NCI-H226 (cell line): Measurements from ENCODE around the gene ROBO2.

ENCODE experiments used
- DNase-seq: peaks from one replicate; pipeline ENCODE4 v3.0.0-alpha.2; 2015

Gene ROBO2

DNA sequence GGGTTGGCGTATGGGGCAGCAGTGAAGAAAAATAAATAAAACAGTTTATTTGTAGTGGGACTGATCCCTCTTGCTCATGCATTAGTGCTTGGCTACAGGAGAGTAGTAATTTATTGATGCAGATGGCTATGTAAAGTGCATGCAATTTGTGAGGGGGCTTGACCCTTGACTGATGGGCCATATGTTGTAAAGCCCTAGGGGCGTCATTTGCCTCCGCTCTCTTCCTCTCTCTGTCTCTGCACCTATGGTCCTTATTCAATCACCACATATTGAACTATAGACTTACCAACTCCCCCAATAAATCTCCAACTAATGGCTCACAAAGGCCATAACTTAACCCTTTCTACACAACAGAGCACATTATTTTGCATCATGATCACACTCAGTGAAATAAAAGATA, 227.7 kb downstream of the ROBO2 start:
- no peak for DNase-seq

DNA sequence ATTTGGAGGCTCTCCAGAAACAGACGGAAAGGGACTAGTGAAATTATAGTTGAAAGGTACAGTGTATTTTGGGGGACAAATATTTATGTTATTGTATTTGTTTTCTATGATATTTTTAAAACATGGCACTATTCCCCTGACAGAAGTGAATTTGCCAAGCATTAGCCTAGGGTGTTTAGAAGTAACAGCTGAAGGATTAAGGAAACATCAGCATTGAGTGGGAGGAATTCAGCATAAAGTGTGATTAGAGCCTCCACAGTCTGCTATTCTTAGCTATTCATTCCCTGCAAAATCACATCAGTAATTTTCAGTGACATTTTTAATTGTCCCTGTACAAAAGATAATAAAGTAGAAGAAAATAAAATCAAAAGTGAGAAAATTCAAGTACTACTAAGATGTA, 231.4 kb downstream of the ROBO2 start:
- no peak for DNase-seq

DNA sequence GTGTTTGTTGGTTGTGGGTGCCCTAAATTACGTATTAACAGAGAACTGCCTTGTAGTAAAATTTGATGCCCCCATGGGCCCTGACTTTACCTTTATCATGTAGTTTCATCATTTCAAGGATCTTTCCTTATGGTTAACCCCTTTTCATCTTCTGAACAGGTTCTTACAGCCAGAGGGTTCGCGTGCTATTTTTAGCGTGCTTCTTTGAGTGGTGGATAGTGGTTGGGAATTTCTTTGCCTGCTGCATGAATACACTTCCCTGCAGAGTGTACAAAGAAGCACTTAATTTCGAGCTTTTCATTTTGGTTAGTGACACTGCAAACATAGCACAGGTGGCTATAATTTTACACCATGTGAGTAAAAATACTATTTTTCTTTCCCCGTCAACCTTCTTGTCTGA, 231.8 kb downstream of the ROBO2 start:
- DNase-seq = no peak

DNA sequence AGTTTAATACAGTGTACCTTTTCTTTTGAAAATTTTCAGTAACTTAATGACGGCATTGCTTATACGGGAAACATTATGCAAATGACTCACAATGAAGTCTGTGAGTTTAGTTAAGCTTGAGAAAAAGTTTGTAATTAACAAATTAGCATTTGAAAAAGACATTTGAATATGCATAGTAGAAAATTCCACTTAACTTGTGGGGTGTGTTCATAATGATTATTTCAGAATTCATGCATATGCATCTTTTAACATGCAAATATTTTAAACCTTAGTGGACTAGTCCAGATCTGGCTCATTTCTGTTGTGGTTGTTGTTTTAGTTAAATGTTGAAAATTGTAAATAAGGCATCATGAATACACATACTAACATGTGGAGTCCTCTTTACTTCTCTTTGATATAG, 239.4 kb downstream of the ROBO2 start:
- DNase-seq = no peak

DNA sequence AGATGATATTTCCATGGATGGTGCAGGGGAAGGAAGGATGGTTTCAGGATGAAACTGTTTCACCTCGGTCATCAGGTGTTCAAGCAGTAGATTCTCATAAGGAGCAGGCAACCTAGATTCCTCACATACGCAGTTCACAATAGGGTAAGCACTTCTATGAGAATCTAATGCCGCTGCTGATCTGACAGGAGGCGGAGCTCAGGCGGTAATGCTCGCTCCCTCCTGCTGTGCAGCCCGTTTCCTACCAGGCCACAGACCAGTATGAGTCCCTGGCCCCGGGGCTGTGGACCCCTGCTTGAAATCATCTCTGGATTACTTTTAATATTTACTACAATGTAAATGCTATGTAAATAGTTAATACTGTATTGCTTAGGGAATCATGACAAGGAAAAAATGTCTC, 241.8 kb downstream of the ROBO2 start:
- DNase-seq = no peak

DNA sequence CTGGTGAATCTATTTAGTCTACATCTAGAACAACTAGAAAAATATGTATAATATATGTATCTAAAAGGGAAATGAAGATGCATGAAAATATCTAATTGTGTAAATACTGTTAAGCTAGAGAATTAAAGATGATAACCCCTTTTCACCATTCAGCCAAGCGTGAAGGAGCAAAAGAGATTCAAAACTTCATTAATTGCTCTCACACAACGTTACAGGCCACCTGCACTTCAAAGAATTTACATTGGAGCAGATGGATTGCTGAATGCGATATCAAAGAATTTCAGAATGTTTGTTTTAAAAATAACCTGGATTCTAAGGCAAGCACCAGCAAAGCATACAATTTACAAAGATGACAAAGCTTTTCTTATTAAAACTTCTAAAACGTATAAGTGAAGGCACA, 243.2 kb downstream of the ROBO2 start:
- no peak for DNase-seq

DNA sequence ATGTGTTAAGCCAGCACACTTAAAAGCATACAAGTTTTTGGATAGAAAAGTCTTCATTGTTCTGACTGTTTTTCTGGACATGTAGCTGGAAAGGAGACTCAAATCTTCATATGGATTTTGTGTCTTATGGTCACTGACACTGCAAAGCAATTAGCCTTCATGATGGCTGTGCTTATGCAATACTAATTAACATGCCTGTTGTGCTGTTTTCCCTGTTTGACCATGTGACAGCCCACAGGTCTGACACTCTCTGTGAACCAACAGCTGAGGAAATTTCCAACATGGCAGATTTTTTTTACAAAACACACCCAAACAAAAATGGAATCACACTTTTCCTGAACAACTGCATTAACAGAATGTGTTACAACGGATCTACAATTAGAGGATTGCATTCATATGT, 248.4 kb downstream of the ROBO2 start:
- DNase-seq = no peak

DNA sequence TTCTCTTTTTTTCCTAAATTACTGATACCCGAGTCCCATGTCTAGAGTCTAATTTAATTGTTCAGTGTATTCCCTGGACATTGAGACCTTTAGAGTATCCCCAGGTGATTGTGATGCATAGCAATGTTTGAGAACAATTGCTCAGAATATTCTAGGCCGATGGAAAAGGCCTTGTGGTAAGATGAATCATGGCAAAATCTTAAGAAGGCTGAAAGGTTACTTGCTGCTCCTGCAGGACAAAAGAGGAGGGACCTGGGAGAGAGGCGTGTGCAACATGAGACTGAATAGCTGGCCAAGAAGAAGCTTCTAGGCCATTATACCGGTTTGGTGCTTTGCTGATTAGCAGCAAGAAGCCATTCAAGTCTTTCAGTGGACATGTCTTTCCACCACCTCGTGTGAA, 256.6 kb downstream of the ROBO2 start:
- no peak for DNase-seq

DNA sequence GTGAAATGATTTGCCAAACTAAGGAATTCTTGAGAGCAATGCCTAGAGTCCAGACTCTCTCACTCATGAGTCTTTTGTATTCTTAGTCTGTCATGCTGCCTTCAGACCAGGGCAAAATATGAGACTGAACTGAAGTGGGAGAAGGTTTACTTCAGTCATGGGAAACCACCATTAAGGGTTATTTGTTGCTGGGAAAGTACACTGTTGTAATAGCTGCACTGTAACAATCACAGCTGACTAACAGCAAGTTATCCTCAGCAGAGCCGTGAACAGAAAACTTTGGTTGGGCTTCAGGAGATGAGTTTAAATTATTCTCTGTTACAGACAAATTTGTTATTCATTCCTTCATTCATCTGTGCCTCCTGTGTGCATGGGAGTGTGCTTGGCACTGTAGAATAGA, 258.5 kb downstream of the ROBO2 start:
- no peak for DNase-seq

DNA sequence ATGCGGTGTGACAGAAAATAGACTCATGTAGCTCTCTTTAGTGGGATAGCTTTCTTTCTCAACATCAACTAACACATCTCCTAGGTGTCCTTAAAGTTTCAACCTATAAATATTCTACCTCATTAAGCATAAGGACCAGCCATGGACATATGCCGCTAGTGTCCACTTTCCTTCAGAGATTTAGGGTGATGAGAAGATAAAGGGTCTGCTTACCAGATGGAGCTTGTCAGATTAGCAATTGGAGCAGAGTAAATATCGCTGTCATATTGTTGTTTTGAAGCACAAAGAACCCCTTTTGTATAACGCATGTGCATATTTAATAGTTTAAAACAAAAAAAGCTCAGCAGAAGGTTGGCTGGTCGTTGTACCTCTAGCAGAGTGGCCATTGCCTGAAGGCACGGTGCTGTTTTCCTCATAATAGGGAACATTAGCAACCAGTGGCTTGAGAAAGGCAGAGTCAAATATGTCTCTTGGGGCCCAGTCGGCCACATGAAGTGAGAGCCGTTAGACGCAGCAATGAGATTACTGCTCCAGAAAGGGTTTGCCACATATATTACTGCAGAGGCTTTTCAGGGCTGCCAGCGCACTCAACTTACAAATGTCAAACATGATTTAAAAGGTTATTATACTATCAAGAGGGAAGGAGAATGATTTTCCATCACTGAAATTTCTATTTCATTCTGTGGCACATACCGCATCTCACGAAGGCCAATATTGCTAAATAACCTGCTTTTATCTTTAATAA, 264.2 kb downstream of the ROBO2 start:
- no peak for DNase-seq

DNA sequence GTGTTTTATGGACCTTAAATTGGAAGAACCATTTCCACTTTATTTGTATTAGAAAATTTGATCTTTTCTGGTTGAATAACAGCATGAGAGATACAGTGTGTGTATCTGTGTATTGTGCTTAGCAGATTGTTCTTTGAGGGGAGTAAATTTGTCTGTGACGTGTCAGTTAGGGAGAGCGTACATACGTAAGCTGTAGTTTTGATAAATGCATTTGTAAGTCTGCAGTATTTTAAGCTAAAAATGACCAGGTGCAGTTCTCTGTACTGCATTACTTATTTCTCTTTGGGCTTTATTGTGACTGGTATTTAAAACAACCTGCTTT, 264.8 kb downstream of the ROBO2 start:
- DNase-seq = no peak

DNA sequence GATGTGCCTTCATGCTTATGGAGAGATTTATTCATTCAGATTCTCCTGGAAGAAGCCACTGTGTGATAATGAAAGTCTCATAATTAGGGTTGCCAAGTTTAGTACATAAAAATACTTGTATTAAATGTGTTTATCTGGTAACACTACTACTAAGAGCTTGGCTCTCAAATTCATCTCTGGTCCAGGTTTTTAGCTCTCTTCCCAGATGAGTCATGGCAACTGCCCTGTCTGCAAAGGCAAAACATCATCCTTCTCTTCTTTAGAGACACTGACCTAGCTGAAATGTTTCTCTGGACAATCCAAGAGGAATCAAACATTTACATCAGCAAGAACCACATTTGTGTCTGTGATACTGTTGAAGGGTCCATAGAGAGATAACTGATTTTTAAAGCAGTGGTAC, 269.6 kb downstream of the ROBO2 start:
- DNase-seq = no peak

DNA sequence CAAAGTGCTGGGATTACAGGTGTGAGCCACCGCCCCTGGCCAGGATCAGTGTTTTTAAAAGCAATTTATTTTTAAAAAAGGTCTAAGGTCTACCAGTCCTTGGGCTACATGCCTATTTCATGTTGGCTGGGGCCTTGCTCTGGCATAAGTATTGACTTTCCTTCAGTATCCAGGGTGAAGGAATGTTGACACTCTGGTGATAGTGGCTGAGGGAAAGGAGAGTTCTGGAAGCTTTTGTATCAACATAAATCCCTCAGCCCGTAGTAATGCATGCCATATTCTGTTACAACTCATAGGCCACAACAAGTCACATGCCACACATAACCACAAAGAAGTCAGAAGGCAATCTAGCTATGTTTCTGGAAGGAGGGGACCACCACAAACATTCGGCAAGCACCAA, 273.9 kb downstream of the ROBO2 start:
- DNase-seq = no peak

DNA sequence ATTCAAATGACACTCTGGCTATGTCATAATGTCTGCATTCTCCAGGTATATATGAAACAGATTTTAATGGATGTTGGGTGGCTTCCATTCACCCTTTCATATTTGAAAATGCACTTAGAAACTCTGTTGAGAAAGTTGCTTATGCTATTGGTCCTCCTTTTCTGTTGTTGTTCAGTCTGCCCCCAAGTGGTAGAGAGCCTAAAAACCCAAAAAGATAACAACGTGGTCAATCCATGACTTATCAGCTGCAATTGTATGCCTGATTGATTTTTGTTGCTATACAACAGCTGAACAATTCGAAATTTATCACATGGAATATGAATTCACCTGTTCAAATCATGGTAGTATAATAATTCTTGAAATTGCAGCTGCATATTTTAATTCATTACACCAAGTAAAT, 279.8 kb downstream of the ROBO2 start:
- DNase-seq = no peak

DNA sequence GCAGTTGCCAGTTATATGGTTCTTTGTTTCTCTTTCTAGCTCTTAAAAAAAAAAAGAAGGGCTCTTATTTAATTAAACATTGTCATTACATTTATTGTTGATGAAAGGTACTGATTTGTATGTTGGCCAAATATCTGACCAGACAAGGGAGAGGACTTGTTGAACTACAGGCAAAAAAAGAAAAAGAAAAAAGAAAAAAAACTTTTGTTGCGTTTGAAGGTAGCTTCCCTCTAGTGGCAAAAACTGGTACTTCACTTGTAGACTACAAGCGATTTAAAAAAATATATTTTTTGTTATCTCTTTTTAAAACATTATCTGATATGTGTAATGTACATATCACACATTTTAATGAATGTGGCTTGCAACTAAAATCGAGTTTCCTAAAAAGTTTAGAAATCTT, 280.6 kb downstream of the ROBO2 start:
- no peak for DNase-seq

DNA sequence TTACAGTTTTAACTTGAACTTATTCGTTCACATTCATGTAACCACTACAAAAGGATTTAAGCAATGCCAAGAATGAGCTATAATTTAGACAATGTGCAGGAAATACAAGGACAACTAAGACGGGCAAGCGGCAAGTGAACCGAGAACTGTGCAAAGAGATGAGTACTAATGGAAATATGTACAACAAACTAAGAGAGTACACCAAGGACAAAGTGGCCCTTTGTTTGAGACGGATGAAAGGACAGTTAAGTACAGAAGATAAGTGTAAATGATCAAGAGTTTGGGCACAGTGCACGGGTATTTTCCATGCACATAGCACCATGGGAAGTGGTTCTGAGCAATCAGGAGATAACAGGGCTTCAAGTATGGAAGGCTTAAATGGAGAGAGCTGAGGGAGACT, 281.7 kb downstream of the ROBO2 start:
- DNase-seq = no peak

DNA sequence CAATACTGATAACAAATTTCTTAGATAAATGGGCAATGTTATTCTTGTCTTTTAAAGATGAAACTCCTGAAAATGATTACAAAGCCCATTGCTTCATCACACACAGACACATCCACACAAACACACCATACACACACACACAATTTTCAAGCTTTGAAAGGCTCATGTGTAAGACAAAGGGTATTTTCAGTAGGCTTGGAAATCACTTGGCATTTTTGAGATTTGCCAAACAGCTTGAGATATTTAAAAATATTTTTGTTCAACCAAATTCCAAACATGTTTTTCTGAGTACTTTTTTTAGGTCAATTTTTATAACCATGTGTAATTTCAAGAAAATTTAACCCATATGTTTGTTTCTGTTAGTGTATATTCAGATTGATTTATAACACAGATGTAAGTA, 283.7 kb downstream of the ROBO2 start:
- no peak for DNase-seq

DNA sequence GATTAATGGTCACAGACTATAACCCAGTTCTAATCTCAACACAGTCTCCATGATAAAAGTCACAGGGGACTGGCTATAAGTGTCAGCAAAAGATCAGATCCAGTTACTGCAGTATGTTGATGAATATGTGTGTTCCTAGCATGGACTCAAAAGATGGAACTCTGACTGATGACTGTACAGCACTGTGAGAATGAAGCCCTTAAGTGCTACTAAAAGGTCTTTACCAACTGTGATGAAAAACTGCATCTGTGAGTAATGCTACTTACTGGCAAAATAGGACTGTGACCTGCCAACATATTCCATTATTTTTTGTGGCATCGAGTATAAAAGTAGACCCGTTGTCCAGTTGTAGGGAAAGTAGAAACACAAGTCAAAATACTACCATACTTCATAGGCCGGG, 284.2 kb downstream of the ROBO2 start:
- no peak for DNase-seq

DNA sequence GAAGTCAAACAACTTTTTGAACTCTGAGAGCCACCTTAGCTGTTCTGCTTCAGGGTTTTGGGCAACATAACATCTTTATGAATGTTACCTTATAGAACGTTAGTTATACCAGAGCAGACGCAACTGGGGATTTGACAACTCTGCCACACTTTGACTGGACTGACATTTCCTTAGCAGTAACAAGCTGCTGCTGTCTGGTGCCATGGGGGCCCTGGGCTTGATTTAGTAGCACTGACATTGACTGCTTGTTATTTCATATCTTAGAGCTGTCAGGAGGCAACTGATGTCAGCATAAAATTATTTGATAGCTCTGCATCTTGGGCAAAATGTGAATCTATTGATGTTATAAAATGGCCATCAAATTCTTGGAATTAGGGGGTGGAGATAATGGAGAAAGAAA, 285.4 kb downstream of the ROBO2 start:
- DNase-seq = no peak

DNA sequence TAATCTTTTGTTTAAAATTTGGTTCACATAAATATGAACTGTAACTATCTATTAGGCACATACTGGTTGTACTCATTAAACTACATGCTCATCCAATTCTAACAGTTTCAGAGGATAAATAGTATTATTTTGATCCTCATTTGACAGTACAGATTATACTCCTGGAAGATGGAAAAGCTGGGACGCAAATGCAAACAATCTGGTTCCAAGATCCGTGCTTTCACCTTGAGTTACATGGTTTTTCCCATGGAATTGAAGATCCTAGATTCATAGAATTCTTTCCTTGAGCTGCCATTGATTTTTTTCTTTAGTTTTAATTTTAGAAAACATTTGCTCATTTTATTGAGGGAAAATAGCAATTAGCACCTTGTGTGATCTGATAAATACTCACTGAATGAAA, 285.8 kb downstream of the ROBO2 start:
- DNase-seq = no peak

DNA sequence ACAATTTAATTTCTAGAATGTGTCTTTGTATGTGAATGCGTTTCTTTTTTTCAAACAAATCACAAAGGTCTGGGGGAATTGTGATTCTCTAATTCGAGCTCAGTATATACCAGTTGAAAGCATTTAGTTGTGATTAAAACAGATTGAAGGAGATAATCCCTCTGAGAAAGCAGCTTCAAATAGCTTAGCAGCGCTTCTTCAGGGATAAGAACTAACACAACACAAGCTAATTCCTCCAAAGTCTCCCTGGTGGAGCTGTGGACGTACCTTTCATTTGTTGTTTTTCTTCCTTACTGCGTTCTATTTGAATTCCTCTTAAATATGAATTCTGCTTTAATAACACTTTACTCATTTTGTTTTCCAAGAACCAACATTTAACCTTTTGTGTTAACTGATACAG, 286.7 kb downstream of the ROBO2 start:
- no peak for DNase-seq

DNA sequence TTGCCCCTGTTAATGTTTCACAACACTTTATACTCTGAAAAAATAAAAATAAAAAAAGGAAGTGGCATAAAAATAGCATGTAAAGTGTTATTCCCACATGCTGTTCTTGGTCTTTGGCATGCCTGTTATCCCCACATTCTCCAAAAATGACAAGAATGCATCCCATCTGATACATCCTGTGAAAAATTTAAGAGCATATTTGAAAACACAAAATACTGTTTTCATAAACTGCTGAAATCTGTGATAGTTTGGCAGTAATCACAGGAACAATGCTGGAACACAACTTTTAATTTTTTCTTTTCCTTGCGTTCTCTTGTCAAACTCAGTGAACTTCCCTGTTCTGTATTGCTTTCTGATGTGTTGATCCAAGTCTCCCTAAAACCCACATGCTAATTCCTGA, 288.8 kb downstream of the ROBO2 start:
- DNase-seq = no peak

DNA sequence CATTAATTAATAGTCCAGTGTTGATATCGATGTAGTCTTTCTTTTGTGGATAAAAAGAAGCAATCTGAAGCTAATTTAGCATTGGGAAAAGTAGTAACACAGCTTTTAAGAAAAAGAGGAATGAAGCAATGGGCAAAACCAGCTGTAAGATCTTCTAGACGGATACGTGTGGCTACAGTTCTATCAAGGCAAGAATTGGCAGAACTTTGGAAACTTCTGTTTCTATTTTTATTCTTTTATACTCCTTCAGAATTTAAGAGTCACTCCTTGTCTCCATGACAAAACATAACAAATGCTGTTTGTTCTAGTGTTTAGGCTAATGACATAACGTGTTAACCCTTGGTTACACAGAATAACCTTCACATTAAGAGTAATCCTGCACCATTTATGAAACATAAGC, 289.2 kb downstream of the ROBO2 start:
- DNase-seq = no peak

DNA sequence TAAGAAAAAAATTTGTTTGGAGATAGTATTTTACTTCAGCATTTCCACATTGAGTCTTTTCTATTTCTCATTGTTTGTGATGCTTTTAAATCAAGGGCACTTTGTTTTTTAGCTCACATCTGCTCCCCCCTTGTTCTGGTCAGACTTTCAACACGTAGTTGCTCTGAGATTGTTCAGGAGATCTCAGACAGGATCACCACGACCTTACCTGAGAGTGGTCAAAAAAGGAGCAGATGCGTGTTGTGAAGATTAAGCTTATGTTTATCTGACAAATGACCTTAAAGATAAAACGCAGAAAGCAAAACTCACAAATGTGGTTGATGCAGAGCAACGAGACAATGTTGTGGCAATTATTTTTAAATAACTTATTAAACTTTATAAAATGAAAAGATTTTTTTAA, 298.3 kb downstream of the ROBO2 start:
- no peak for DNase-seq

DNA sequence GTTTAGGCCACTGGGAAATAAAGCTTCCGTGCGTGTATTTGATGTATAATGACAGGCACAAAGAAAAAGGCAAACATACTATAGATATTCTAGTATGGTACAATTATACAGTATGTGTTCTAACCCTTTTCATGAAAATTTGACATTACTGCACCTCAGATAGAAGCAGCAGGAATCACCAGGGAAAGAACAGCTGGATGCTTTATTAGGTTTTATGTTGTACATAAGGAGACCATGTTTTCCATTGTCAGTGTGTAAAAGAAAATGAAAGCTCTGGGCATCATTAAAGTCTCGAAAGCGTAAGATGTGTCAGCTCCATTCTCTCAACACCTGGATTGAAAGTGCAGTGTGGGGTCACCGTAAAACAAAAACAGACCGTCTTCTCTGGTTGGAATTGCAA, 302.1 kb downstream of the ROBO2 start:
- DNase-seq = no peak

DNA sequence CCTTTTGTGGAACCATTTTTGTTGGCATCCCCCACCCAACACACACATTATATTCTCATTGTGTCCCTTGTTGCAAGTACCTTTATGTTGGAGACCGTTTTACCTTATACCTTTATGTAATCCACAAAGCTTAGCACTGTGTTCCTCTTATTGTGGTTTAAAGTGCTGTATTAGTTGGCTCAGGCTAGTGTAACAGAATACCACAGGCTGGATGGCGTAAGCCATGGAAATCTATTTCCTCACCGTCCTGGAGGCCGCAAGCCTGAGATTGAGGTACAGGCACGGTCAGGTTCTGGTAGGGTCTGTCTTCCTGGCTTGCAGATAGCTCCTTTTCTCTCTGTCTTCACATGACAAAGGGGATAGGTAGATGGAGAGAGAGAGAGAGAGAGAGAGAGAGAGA, 302.8 kb downstream of the ROBO2 start:
- DNase-seq = no peak
